Heart right ventricle (tissue), 16 donors: Measurements from ENCODE around the gene EBF3. TPM values are rescaled to one million over a fixed set of nuclear protein-coding genes. Genes with fewer than 3 reads are reported as not detected.
"Not testable (repeated sequence)": the region's sequence is repeated elsewhere in the genome, so short reads cannot be mapped to it uniquely, and the experiment has no call there.

Source experiments
- ATAC-seq, 8 donors: fragments of 200-7000 bp; cut with Tn5 transposase; one replicate each; pipeline ENCODE4 v1.9.1; 2020; ENCODE audit warnings: mild to moderate bottlenecking in 8 of 8, moderate library complexity in 8 of 8, moderate number of reproducible peaks in 1 of 8
- DNase-seq, 2 donors: peaks; one replicate each; pipeline ENCODE4 v3.0.0-alpha.2; 2020
- H3K27ac ChIP-seq, 10 donors: fragments of 200-600 bp; sonication (generic) in 2 of 10; one replicate each; pipeline versions ENCODE4 v1.5.0 to v1.8.0; 2020 to 2022; ENCODE audit warnings: mild to moderate bottlenecking in 3 of 10
- H3K27me3 ChIP-seq, 7 donors: fragments of 200-600 bp; one replicate each; pipeline ENCODE4 v1.8.0; 2021 to 2022; ENCODE audit warnings: mild to moderate bottlenecking in 2 of 7
- H3K36me3 ChIP-seq, 9 donors: fragments of 200-600 bp; sonication (generic) in 1 of 9; one replicate each; pipeline versions ENCODE4 v1.5.0 to v1.8.0; 2020 to 2022; ENCODE audit warnings: mild to moderate bottlenecking in 2 of 9
- H3K4me1 ChIP-seq, 9 donors: fragments of 200-600 bp; sonication (generic) in 1 of 9; one replicate each; pipeline versions ENCODE4 v1.5.0 to v1.8.0; 2020 to 2022; ENCODE audit warnings: mild to moderate bottlenecking in 4 of 9
- H3K4me3 ChIP-seq, 10 donors: fragments of 200-600 bp; sonication (generic) in 2 of 10; one replicate each; pipeline versions ENCODE4 v1.5.0 to v1.8.0; 2020 to 2022; ENCODE audit warnings: mild to moderate bottlenecking in 7 of 10, moderate library complexity in 2 of 10
- H3K9me3 ChIP-seq, 11 donors: fragments of 200-600 bp in 10 of 11; sonication (generic) in 2 of 11; one replicate each; pipeline versions ENCODE4 v1.5.0 to v1.8.0; 2013 to 2022; ENCODE audit warnings: mild to moderate bottlenecking in 2 of 11, control low read depth in 1 of 11, moderate library complexity in 1 of 11
- CTCF ChIP-seq, 9 donors: fragments of 200-600 bp; sonication (generic) in 2 of 9; IDR thresholded peaks; one replicate each; pipeline versions ENCODE4 v1.5.0 to v1.8.0; 2021 to 2022; ENCODE audit warnings: antibody characterized with exemption in 9 of 9, mild to moderate bottlenecking in 5 of 9, moderate library complexity in 1 of 9
- WGBS, 2 donors: extraction: QIAGEN DNeasy Blood & Tissue Kit; methylation state at CpG; one replicate each; pipeline ENCODE4 v1.1.7; 2013; ENCODE audit warnings: inconsistent platforms in 1 of 2; 5-methylcytosine and 5-hydroxymethylcytosine counted together
- intact Hi-C, 10 donors: fragments of 100-400 bp; cut with DNase I; formaldehyde crosslinking; loops; one replicate each; pipeline versions ENCODE4 v1.11.1 to v1.14.2; 2022
- polyA plus RNA-seq, 2 donors: library from polyadenylated mRNA; stranded (reverse); fragments of 200-250 nt; gene quantifications; one replicate each; pipeline ENCODE4 v1.2.3, GENCODE V29; 2013
- total RNA-seq, 10 donors: library from RNA; stranded (reverse); fragmentation: NEBNext Ultra II Directional in 3 of 10; extraction: Animal tissue kit (Norgen Biotek cat#: 25700) in 3 of 10; gene quantifications; one replicate each; pipeline versions ENCODE4 v1.2.1 to v1.2.4, GENCODE V29; 2021 to 2023
- donor health status: Arrhythmogenic right ventricular cardiomyopathy.
- donor health status: ischemic (EF 13 %, LVEDD 7.1; RV severe dilation, severe dysfunction).
- donor health status: healthy with polysubstance abuse.
- donor health status: DM: no; HTN: yes; CAD: no.
- donor health status: DM: no; HTN: no; CAD: no.
- donor health status: ischemic (EF 25% LVEDD 6.9; RV normal size, moderate dysfunction).
- donor health status: ischemic (EF 25% LVEDD 5.7; RV mildly dilated, moderate dysfunction).
- donor health status: healthy.
- donor health status: DM: yes; HTN: yes; CAD: no.
- donor health status: Ischemic cardiomyopathy.
- donor health status: ischemic (EF 35%, LVEDD 5.7; RV mildly dilated, moderate dysfunction).
- donor health status: nonischemic (EF 11% LVEDD 7.7; RV severe dilation, severe dysfunction).
- donor health status: DM: yes; HTN: yes; CAD: no.
- donor health status: PGD.
- donor health status: ischemic (EF 29% LVEDD 5.4; RV normal size, mild dysfunction).
- donor health status: nonischemic (EF 23%, LVEDD 6.1; RV moderate dilation, normal function).

EBF3 gene
- total and polyA plus RNA-seq, 12 donors, result 3.9 to 12.2 (median 5.6) TPM

DNA sequence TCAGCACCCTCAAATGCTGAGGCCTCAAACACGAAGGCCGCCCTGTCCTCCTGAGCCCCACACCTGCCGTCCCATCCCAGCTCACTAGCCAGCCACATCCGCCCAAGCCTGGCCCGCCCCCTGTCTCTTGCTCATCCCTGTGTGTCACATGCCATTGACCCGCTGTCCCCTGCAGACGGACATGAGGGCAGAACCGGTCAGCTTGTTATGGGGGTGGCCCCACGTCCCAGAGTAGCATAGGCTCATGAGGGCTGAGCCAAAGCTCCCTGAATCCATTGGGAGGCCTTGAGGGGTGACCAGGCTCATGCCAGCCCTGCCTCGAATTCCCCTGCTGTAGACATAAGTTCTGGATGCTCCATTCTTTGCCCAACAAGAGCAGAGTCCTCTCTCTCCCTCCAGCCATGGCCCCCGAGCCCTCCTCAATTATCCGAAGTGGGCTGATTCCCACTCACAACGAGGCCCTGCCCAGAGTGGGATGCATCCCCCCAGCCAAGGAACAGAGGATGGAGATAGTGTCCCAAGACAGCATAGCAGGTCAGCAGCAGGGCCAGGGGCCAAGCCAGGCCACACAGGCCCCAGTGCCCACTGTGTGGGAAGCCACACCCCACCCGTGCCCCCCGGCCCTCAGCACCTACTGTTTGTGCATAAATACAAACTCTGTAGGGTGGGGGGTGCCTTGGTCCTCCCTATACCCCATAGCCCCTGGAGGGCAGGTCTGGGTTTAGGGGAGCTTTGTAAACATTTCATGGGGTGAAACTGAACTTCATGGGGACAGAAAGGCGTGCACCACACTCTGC lies 42.1 kb downstream of the EBF3 start:
- Histone ChIP-seq H3K27me3 (no peaks in the 10 kb centered on the region), H3K4me1 (peaks cover 0 to 46% (median 0%) of the 10 kb centered on the region in 9 donors), H3K36me3 (no peaks in the 10 kb centered on the region), H3K4me3 (no peak overlapping the region), H3K9me3 (no peaks in the 10 kb centered on the region), H3K27ac (no peak overlapping the region)
- no peak for TF ChIP-seq CTCF (IDR thresholded peaks at IDR 0.05)
- intact Hi-C loops, result no loop called here
- DNase-seq, result no peak
- no peak for ATAC-seq
- 86 to 88% methylated on average over 16 of the region's 16 CpGs for WGBS, 2 donors

DNA sequence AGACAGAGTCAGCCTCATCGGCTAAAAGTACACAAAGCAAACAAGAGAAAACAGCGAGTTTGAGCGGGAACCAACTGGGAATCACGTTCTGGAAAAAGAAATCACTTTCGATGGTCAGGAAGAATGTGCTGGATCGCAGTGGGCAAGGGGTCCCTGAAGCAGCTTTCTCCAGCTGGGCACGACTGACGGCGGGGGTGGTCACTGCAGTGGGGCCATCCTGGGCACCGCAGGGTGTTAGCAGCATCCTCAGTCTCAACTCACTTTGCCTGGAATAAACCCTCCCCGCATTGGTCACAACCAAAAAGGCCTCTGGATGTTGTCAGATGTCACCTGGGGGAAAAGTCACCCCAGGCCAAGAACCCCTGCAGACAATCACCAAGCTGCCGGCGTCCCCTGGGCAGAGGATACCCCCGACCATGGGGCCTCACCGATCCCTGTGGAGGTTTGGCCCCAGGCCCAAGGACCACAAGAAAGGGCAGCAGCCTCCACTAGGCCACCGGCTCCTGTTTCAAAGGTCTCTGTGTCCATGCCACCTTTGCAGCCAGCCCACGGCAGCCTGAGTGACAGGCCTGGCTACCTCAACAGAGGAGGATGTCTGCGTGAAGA lies 42.9 kb downstream of the EBF3 start:
- no peak for ATAC-seq
- Histone ChIP-seq H3K4me1 (peaks cover 0 to 49% (median 5%) of the 10 kb centered on the region in 9 donors), H3K9me3 (no peaks in the 10 kb centered on the region), H3K27me3 (no peaks in the 10 kb centered on the region), H3K27ac (no peak overlapping the region), H3K4me3 (no peak overlapping the region), H3K36me3 (no peaks in the 10 kb centered on the region)
- no peak for TF ChIP-seq CTCF (IDR thresholded peaks at IDR 0.05)
- 76 to 84% methylated on average over 18 of the region's 18 CpGs for WGBS, 2 donors
- no peak for DNase-seq
- intact Hi-C loops, result no loop called here

DNA sequence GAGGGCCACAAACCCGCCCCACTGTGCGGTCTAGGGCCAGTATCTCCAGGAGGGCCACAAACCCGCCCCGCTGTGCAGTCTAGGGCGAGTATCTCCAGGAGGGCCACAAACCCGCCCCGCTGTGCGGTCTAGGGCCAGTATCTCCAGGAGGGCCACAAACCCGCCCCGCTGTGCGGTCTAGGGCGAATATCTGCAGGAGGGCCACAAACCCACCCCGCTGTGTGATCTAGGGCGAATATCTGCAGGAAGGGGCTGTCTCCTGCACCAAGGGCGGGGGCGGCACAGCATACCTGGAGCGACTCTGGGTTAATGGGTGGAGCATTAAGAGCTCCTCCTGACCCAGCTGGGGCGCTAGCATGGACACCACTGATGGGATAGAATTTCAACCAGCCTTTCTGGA lies 43.9 kb downstream of the EBF3 start:
- ATAC-seq, H3K9me3 ChIP-seq, H3K27me3 ChIP-seq, H3K36me3 ChIP-seq, DNase-seq, H3K4me3 ChIP-seq, H3K27ac ChIP-seq, intact Hi-C loops: not testable (repeated sequence)
- peaks cover 0 to 56% (median 5%) of the 10 kb centered on the region in 9 donors for H3K4me1 ChIP-seq
- 98 to 99% methylated on average over 14 to 16 of the region's 18 CpGs for WGBS, 2 donors

GRCh38 chr10:129919358-129919757 lies 44.7 kb downstream of the EBF3 start:
- 85 to 90% methylated on average over 4 of the region's 4 CpGs for WGBS, 2 donors
- H3K4me3 ChIP-seq, result no peak overlapping the region
- H3K27me3 ChIP-seq, result no peaks in the 10 kb centered on the region
- intact Hi-C loops, result no loop called here
- ATAC-seq (no peak), DNase-seq (no peak)
- H3K9me3 ChIP-seq, result no peaks in the 10 kb centered on the region
- peaks cover 0 to 58% (median 8%) of the 10 kb centered on the region in 9 donors for H3K4me1 ChIP-seq
- no peaks in the 10 kb centered on the region for H3K36me3 ChIP-seq
- H3K27ac ChIP-seq, result no peak overlapping the region
- no peak for TF ChIP-seq CTCF (IDR thresholded peaks at IDR 0.05)

- TF ChIP-seq CTCF (IDR thresholded peaks at IDR 0.05), result no peak
- no peaks in the 10 kb centered on the region for H3K36me3 ChIP-seq
- 88% methylated on average over 8 of the region's 8 CpGs for WGBS, 2 donors
Measured at GRCh38 chr10:129918836-129919235, 45.2 kb downstream of the EBF3 start.

More at GRCh38 chr10:129918836-129919235, 45.2 kb downstream of the EBF3 start:
- Histone ChIP-seq H3K4me3 (no peak overlapping the region), H3K9me3 (no peaks in the 10 kb centered on the region), H3K27ac (no peak overlapping the region), H3K27me3 (no peaks in the 10 kb centered on the region), H3K4me1 (peaks cover 0 to 53% (median 8%) of the 10 kb centered on the region in 9 donors)
- DNase-seq (no peak), ATAC-seq (no peak)
- intact Hi-C loops, result no loop called here
